D721Med (cell line): ENCODE data around the gene KIF2A.

Source experiments
- DNase-seq: peaks from one replicate; pipeline ENCODE4 v3.0.0; 2011; ENCODE audit warnings: low spot score; ENCODE audit not compliant: insufficient read length
- FAIRE-seq: peaks from 2 replicates; lab custom pipeline; 2011; peaks lifted over from hg19 to GRCh38; lab: Jason Lieb, UNC
- CTCF ChIP-seq: IDR thresholded peaks from 2 replicates; pipeline ENCODE4 v1.5.1; 2012; ENCODE audit warnings: mild to moderate bottlenecking, control low read depth; ENCODE audit not compliant: insufficient read depth; ENCODE audit errors: missing control alignments

The KIF2A gene

DNA sequence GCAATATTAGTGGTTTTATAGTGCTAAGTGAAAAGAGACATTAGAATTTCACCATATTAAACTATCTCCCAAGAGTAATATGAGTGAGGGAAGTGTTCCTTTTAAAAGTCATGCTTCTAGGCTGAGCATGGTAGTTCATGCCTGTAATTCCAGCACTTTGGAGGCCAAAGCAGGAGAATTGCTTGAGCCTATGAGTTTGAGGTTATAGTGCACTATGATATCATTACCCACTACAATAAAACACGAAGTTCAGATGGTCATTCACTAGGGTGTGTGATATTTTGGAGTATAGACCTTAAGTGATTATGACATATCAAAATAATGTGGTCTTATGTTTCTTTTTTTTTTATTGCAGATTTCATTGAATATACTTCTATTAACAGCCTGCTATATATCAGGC lies 6.7 kb downstream of the KIF2A start:
- DNase-seq (no peak), FAIRE-seq (no peak)
- TF ChIP-seq CTCF = no peak

GRCh38 chr5:62314213-62314830 lies 8.3 kb downstream of the KIF2A start:
- TF ChIP-seq CTCF = no peak

DNA sequence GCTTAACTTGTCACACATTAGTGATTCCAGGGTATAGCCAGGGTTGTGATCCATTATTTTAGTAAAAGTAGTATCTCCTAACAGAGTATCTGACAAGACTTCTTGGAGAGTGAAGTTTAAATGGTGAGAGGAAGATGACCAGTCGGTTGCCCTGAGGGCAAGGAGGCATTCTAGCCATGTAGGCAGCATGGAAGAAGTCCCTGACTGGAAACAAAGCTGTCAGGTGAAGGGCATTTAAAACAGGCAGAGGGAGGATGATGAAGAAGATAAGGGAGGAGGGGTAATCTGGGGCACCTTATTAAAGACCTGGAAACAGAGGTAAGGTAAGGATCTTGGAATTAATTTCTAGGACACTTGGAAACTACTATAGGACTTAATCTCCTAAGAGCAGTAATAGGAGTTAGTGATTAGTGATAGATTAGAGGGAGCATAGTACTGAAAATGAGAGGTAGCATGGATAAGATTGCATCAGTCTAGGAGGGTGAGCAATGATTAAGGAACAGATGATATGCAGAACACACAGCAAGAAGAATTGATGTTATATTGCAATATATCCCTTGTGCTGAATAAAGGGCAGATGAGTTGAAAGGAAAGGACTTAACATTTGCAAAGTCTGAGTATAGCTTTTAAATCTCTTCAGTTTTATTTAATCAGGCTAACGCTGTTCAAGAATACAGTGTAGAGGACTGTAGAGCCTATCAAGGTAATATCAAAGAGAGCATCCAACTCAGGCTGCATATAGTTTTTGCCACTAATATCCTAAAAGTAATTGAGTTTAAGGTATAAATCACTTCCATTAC lies 9.6 kb downstream of the KIF2A start:
- DNase-seq = no peak
- TF ChIP-seq CTCF = no peak
- FAIRE-seq = peak; percentile 71

More at GRCh38 chr5:62314213-62314830, 8.3 kb downstream of the KIF2A start:
- no peak for FAIRE-seq
- DNase-seq = no peak

- no peak for DNase-seq
- no peak for TF ChIP-seq CTCF
- FAIRE-seq = no peak
These were observed 10.1 kb downstream of the KIF2A start for GRCh38 chr5:62316176-62316502.

- no peak for FAIRE-seq
- no peak for TF ChIP-seq CTCF
- DNase-seq = no peak
These were observed 11.8 kb downstream of the KIF2A start for GRCh38 chr5:62317810-62318209.

DNA sequence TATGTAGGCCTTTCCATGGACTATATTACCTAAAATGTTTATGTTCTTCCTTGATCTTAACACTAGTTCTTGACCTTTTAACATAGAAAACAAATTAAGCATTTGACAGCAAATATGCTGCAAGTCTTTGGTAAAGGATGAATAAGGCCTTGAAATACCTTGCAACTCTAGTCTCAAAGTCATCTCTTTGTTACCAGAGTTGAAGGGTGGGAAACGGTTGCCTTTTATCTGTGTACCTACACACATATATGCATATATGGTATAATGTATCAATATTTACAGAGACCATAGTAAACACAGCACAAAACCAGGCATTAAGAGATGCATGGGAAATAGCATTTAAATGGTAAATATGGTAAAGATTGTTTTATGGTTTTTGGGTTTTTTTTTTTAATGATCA lies 16.5 kb downstream of the KIF2A start:
- FAIRE-seq = peak; percentile 46
- no peak for TF ChIP-seq CTCF
- DNase-seq = no peak

- DNase-seq (no peak), FAIRE-seq (no peak)
- no peak for TF ChIP-seq CTCF
These were observed 20.3 kb downstream of the KIF2A start for GRCh38 chr5:62326302-62326701.
